Suprapubic skin (tissue), 4 donors: Measurements from ENCODE around the gene SPPL3. TPM values are rescaled to one million over a fixed set of nuclear protein-coding genes. Genes with fewer than 3 reads are reported as not detected.

ENCODE experiments used
- DNase-seq, 2 donors: peaks; one replicate each; pipeline ENCODE4 v3.0.0-alpha.2; 2019; ENCODE audit warnings: low spot score in 2 of 2
- H3K27ac ChIP-seq: fragments of 200-600 bp; sonication (generic); one replicate; pipeline ENCODE4 v1.5.1; 2019
- H3K27me3 ChIP-seq: fragments of 200-600 bp; sonication (generic); one replicate; pipeline ENCODE4 v1.5.1; 2019
- H3K36me3 ChIP-seq: fragments of 200-600 bp; sonication (generic); one replicate; pipeline ENCODE4 v1.5.1; 2019
- H3K4me1 ChIP-seq: fragments of 200-600 bp; sonication (generic); one replicate; pipeline ENCODE4 v1.5.1; 2019
- H3K4me3 ChIP-seq: fragments of 200-600 bp; sonication (generic); one replicate; pipeline ENCODE4 v1.5.1; 2019; ENCODE audit warnings: mild to moderate bottlenecking
- H3K9me3 ChIP-seq: fragments of 200-600 bp; sonication (generic); one replicate; pipeline ENCODE4 v1.5.1; 2019
- EP300 ChIP-seq: sonication (generic); formaldehyde crosslinking; IDR thresholded peaks from one replicate; pipeline ENCODE4 v1.6.1; 2017; ENCODE audit warnings: antibody characterized with exemption
- POLR2A ChIP-seq, 2 donors: fragments of 450-650 bp; IDR thresholded peaks; one replicate each; pipeline ENCODE4 v1.6.1; 2017; ENCODE audit warnings: antibody characterized with exemption in 2 of 2, mild to moderate bottlenecking in 2 of 2, moderate library complexity in 2 of 2
- POLR2AphosphoS5 ChIP-seq, 3 donors: sonication (generic); formaldehyde crosslinking; IDR thresholded peaks; one replicate each; pipeline ENCODE4 v1.6.1; 2017; ENCODE audit warnings: antibody characterized with exemption in 3 of 3
- WGBS: methylation state at CpG from one replicate; pipeline ENCODE4 v1.1.5; 2018; 5-methylcytosine and 5-hydroxymethylcytosine counted together
- total RNA-seq, 4 donors: library from RNA; depleted of rRNA; stranded (reverse); fragments of >200 nt; gene quantifications; one replicate each; pipeline ENCODE4 v1.1.0, GENCODE V29; 2016
- TF ChIP-seq, protein P1 (sequence below), 2 donors: fragments of 200-600 bp in 1 of 2; fragments of 450-650 bp in 1 of 2; sonication (generic) in 1 of 2; IDR thresholded peaks; one replicate each; pipeline ENCODE4 v1.5.1; 2016 to 2019; ENCODE audit warnings: antibody characterized with exemption in 2 of 2, mild to moderate bottlenecking in 1 of 2, moderate library complexity in 1 of 2

The SPPL3 gene
- total RNA-seq, 4 donors from 2014 or later: 64.7 to 91.8 (median 70.6) TPM

DNA sequence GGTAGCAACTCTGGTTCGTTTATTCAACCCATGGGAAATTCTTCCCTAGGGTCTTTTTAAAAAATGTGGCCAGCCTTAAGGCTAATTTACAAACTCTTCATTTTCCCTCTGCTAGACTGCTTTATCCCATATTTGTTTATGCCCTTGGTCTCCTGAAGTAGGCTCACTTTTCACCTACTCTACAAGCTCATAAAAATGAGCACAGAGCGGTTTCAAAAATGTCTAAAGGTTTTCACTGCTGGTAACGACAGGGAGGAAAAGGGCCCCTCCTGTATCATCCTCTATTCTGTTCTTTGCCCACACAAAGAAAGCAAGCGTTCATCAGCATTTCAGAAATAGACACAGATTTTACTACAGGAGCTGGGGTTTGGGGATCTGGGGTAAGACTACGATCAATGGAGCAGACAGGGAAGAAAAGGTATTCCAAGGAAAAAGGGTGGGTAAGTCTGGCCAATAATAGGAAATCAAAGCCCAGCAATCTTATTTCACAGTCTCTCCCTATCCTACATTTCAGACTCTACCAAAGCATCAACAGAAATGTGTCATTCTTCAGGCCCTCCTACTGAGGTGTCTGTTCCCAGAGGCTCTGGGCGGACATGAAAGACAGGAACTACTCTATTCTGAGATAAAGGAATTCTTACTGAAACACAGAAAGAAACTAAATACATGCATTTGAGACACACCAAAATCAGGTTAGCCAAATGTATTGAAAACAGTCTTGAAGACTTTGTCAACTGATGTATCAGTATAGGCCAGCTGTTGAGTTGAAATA, 86.4 kb downstream of the SPPL3 start:
- TF ChIP-seq EP300: no peak
- no peak for TF ChIP-seq POLR2AphosphoS5 (IDR thresholded peaks at IDR 0.05)
- no peak for TF ChIP-seq POLR2A (IDR thresholded peaks at IDR 0.05)
- TF ChIP-seq, protein P1, sequence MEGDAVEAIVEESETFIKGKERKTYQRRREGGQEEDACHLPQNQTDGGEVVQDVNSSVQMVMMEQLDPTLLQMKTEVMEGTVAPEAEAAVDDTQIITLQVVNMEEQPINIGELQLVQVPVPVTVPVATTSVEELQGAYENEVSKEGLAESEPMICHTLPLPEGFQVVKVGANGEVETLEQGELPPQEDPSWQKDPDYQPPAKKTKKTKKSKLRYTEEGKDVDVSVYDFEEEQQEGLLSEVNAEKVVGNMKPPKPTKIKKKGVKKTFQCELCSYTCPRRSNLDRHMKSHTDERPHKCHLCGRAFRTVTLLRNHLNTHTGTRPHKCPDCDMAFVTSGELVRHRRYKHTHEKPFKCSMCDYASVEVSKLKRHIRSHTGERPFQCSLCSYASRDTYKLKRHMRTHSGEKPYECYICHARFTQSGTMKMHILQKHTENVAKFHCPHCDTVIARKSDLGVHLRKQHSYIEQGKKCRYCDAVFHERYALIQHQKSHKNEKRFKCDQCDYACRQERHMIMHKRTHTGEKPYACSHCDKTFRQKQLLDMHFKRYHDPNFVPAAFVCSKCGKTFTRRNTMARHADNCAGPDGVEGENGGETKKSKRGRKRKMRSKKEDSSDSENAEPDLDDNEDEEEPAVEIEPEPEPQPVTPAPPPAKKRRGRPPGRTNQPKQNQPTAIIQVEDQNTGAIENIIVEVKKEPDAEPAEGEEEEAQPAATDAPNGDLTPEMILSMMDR (IDR thresholded peaks at IDR 0.05): no peak
- 84% methylated on average over 6 of the region's 6 CpGs for WGBS
- Histone ChIP-seq H3K27me3 (no peaks in the 10 kb centered on the region), H3K36me3 (no peaks in the 10 kb centered on the region), H3K4me1 (peaks cover 3% of the 10 kb centered on the region), H3K9me3 (no peaks in the 10 kb centered on the region), H3K4me3 (no peak overlapping the region), H3K27ac (no peak overlapping the region)
- no peak for DNase-seq

DNA sequence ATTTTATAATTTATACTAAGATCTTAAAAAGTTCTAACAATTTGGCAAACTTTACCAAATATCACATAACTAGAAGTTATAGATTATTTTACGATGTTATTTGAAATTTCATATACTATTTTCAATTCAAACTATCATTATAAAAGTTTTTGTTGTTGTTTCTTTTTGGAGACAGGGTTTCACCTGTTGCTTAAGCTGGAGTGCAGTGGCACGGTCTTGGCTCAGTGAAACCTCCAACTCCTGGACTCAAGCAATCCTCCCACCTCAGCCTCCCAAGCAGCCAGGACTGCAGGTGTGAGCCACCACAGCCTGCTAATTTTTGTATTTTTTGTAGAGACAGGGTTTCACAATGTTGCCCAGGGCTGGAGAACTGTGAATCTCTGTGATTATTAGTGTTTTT, 87.8 kb downstream of the SPPL3 start:
- no peaks in the 10 kb centered on the region for H3K9me3 ChIP-seq
- H3K4me1 ChIP-seq: peaks cover 3% of the 10 kb centered on the region
- no peak for TF ChIP-seq POLR2AphosphoS5 (IDR thresholded peaks at IDR 0.05)
- TF ChIP-seq POLR2A (IDR thresholded peaks at IDR 0.05): no peak
- TF ChIP-seq, protein P1 (IDR thresholded peaks at IDR 0.05): no peak
- no peak for TF ChIP-seq EP300
- no peaks in the 10 kb centered on the region for H3K27me3 ChIP-seq
- no peak overlapping the region for H3K4me3 ChIP-seq
- WGBS: 51% methylated on average over 2 of the region's 2 CpGs
- H3K27ac ChIP-seq: no peak overlapping the region
- no peaks in the 10 kb centered on the region for H3K36me3 ChIP-seq
- no peak for DNase-seq

DNA sequence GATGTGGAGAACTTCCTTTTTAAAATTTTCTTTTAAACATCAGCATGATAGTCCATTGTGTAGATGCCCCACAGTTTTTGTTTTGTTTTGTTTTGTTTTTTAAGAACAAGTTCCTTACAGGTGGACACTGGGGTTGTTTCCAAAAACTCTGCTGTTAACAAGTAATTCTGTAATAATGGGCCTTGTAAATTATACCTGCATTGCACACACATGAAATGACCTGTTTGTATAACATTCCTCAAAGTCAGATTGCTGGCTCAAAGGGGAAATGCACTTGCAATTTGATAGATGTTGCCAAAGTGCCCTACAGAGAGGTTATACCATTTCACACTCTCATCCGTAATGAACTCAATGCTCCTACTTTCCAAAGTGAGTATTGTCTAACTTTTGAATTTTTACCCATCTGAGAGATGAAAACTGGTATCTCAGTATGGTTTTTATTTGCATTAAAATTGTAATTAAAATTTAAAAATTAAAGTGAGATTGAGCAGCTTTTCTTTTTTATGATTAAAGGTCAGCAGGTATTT, 89.2 kb downstream of the SPPL3 start:
- WGBS: 55% methylated on average over 1 of the region's 1 CpG
- Histone ChIP-seq H3K4me1 (peaks cover 3% of the 10 kb centered on the region), H3K27ac (no peak overlapping the region), H3K9me3 (no peaks in the 10 kb centered on the region), H3K27me3 (no peaks in the 10 kb centered on the region), H3K36me3 (peaks cover 3% of the 10 kb centered on the region), H3K4me3 (no peak overlapping the region)
- DNase-seq: no peak
- TF ChIP-seq, protein P1 (IDR thresholded peaks at IDR 0.05): no peak

DNA sequence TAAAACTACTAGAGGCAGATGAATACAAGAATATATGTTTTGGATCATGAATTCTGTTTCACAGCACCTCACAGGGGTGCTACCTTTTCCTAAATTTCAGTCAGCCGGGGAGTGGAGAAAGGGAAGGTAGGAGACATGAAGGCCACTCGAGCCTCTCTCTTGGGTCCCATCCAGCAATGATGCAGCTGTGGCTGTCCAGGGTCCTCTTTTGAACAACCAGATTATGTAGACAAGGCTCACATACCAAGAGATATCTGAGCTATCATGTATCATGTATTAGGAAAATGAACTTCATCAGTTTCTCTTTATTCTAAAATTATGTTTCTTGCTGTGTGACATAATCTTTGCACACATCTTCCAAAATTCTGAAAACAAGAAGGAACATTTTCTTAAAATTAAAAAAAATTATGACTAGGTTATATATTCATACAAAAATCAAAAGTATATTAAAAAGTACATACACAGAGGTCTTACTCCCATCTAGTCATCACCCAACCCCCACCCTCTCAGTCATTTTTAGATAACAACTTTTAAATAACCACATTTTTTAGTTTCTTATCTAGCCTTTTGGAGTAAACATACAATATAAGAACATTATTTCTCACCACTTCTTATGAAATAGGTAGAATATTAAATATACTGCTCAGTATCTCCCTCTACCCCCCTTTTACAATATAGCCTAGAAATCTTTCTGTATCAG, 89.8 kb downstream of the SPPL3 start:
- 84% methylated on average over 2 of the region's 2 CpGs for WGBS
- H3K4me3 ChIP-seq: no peak overlapping the region
- DNase-seq: no peak
- peaks cover 3% of the 10 kb centered on the region for H3K4me1 ChIP-seq
- peaks cover 9% of the 10 kb centered on the region for H3K36me3 ChIP-seq
- H3K9me3 ChIP-seq: no peaks in the 10 kb centered on the region
- no peak overlapping the region for H3K27ac ChIP-seq
- H3K27me3 ChIP-seq: no peaks in the 10 kb centered on the region
- no peak for TF ChIP-seq POLR2AphosphoS5 (IDR thresholded peaks at IDR 0.05)
- no peak for TF ChIP-seq POLR2A (IDR thresholded peaks at IDR 0.05)
- no peak for TF ChIP-seq EP300
- TF ChIP-seq, protein P1 (IDR thresholded peaks at IDR 0.05): no peak

DNA sequence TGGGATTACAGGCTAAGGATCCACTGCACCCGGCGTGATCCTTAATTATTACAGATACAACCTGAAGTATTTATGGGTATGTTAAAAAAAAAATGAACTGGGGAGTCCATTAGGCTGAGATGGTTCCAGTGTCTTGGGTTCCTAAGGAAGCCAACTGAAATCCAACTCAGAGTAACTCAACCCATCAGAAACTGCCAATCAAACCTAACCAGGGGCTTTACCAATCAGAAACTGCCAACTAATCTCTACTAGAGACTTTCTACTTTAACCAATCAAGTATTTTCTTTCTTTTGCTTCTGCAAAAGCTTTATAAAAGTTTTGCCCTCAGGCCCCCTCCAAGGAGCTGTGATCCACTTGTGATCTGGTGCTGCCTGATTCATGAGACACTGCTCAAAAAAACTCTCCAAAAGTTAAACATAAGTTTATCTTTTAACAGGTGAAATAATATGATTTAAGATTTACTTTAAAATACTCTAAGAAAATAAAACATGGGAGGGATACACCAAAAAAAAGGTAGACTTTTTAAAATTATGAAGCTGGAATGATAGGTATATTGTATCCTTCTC, 90.5 kb downstream of the SPPL3 start:
- TF ChIP-seq POLR2A (IDR thresholded peaks at IDR 0.05): no peak
- no peak for TF ChIP-seq EP300
- TF ChIP-seq, protein P1 (IDR thresholded peaks at IDR 0.05): no peak
- TF ChIP-seq POLR2AphosphoS5 (IDR thresholded peaks at IDR 0.05): no peak

More for the DNA sequence above, 90.5 kb downstream of the SPPL3 start:
- no peaks in the 10 kb centered on the region for H3K27me3 ChIP-seq
- H3K27ac ChIP-seq: no peak overlapping the region
- 93% methylated on average over 2 of the region's 2 CpGs for WGBS
- H3K9me3 ChIP-seq: no peaks in the 10 kb centered on the region
- H3K36me3 ChIP-seq: peaks cover 16% of the 10 kb centered on the region
- no peak overlapping the region for H3K4me3 ChIP-seq
- DNase-seq: no peak
- H3K4me1 ChIP-seq: peaks cover 3% of the 10 kb centered on the region
